HG03175 (cell line): ENCODE results near the gene ERLIN1.

Experiments used
- ATAC-seq: cut with Tn5 transposase; IDR thresholded peaks from one replicate; pipeline ENCODE4 v1.9.1; 2021; ENCODE audit warnings: mild to moderate bottlenecking, moderate library complexity; ENCODE audit not compliant: unreplicated experiment

The ERLIN1 gene

GRCh38 chr10:100173035-100173434 lies 12.8 kb downstream of the ERLIN1 start:
- no peak for ATAC-seq

- ATAC-seq, result no peak
Measured at GRCh38 chr10:100172349-100172748, 13.5 kb downstream of the ERLIN1 start.

GRCh38 chr10:100168313-100168643 lies 17.6 kb downstream of the ERLIN1 start:
- no peak for ATAC-seq

GRCh38 chr10:100167553-100168312 lies 18.1 kb downstream of the ERLIN1 start:
- ATAC-seq, result no peak

- ATAC-seq, result no peak
Measured at GRCh38 chr10:100163704-100164621, 21.9 kb downstream of the ERLIN1 start.

- ATAC-seq, result no peak
Measured at GRCh38 chr10:100162696-100163095, 23.1 kb downstream of the ERLIN1 start.

GRCh38 chr10:100158044-100158805 lies 27.6 kb downstream of the ERLIN1 start:
- peak; percentile 86 for ATAC-seq

GRCh38 chr10:100157156-100157555 lies 28.7 kb downstream of the ERLIN1 start:
- ATAC-seq, result no peak

- no peak for ATAC-seq
Measured at GRCh38 chr10:100155936-100156335, 29.9 kb downstream of the ERLIN1 start.

- no peak for ATAC-seq
Measured at GRCh38 chr10:100154666-100155065, 31.2 kb downstream of the ERLIN1 start.

- ATAC-seq, result no peak
Measured at GRCh38 chr10:100153239-100153825, 32.5 kb downstream of the ERLIN1 start.

GRCh38 chr10:100151723-100152300 lies 34.0 kb downstream of the ERLIN1 start:
- no peak for ATAC-seq

GRCh38 chr10:100148353-100149211 lies 37.2 kb downstream of the ERLIN1 start:
- peak; percentile 54 for ATAC-seq

GRCh38 chr10:100146875-100147650 lies 38.8 kb downstream of the ERLIN1 start:
- no peak for ATAC-seq

- no peak for ATAC-seq
Measured at GRCh38 chr10:100146398-100146797, 39.4 kb downstream of the ERLIN1 start.

GRCh38 chr10:100143756-100144155 lies 42.1 kb downstream of the ERLIN1 start:
- ATAC-seq, result no peak

GRCh38 chr10:100141446-100142087 lies 44.3 kb downstream of the ERLIN1 start:
- no peak for ATAC-seq

GRCh38 chr10:100140070-100140469 lies 45.8 kb downstream of the ERLIN1 start:
- ATAC-seq, result no peak
